ENCODE measurements around the gene KCTD16.

KCTD16 gene

GRCh38 chr5:144308906-144309670, 138.4 kb downstream of the KCTD16 start:
- no peaks in the 10 kb centered on the region for H3K27me3 ChIP-seq (ENCODE audit: insufficient read depth, low read length, poor library complexity, severe bottlenecking)
- H3K9ac ChIP-seq (ENCODE audit: low read depth, low read length, poor library complexity, severe bottlenecking) = no peak overlapping the region
- H3K9me3 ChIP-seq (ENCODE audit: insufficient read depth, low read depth, low read length) = no peaks in the 10 kb centered on the region
- H4K20me1 ChIP-seq (ENCODE audit: insufficient read depth, low read length, poor library complexity, severe bottlenecking) = no peaks in the 10 kb centered on the region
- H3K4me2 ChIP-seq (ENCODE audit: low read depth, low read length, poor library complexity, severe bottlenecking) = no peak overlapping the region
- no peak overlapping the region for H2AFZ ChIP-seq (ENCODE audit: low read length)
- H3K9me2 ChIP-seq (replicated peaks; ENCODE audit: low read depth, low read length) = no peaks in the 10 kb centered on the region
- H3F3A ChIP-seq (ENCODE audit: low read depth) = no peaks in the 10 kb centered on the region
- no peak overlapping the region for H3K4me3 ChIP-seq (ENCODE audit: low read length, poor library complexity, severe bottlenecking)
- no peak for TF ChIP-seq EZH2phosphoT487 (IDR thresholded peaks at IDR 0.05; ENCODE audit: borderline replicate concordance)
- TF ChIP-seq CTCF (conservative IDR thresholded peaks at IDR 0.05; ENCODE audit: low read length) = no peak
- H3K36me3 ChIP-seq (ENCODE audit: insufficient read depth, low read length) = no peaks in the 10 kb centered on the region
- no peaks in the 10 kb centered on the region for H3K79me2 ChIP-seq (ENCODE audit: insufficient read depth, low read length)
- H3K4me1 ChIP-seq (ENCODE audit: insufficient read depth, low read length, poor library complexity, severe bottlenecking) = no peaks in the 10 kb centered on the region

DNA sequence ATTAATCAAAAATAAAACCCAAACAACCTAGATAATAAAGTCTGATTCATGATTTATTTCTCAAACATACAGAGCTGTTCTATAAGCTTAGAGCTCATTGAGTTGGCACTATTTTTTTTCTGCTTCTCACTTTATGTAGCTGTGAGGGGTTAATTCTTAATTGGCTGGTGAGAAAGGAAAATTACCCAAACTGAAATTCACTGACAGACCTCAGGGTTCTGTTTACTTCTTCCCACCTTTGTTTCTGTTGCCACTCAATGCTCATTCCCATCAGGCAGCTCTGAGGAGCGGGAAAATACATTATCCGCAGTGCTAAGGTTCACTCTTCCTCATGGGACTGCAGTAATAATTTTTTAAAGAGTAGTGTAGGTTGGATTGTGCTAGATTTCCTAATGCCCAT, 139.9 kb downstream of the KCTD16 start:
- no peaks in the 10 kb centered on the region for H3K9me3 ChIP-seq (ENCODE audit: insufficient read depth, low read depth, low read length)
- no peaks in the 10 kb centered on the region for H3K36me3 ChIP-seq (ENCODE audit: insufficient read depth, low read length)
- no peaks in the 10 kb centered on the region for H3K9me2 ChIP-seq (replicated peaks; ENCODE audit: low read depth, low read length)
- H3K4me2 ChIP-seq (ENCODE audit: low read depth, low read length, poor library complexity, severe bottlenecking) = no peak overlapping the region
- no peak overlapping the region for H2AFZ ChIP-seq (ENCODE audit: low read length)
- no peaks in the 10 kb centered on the region for H3F3A ChIP-seq (ENCODE audit: low read depth)
- no peak overlapping the region for H3K9ac ChIP-seq (ENCODE audit: low read depth, low read length, poor library complexity, severe bottlenecking)
- H4K20me1 ChIP-seq (ENCODE audit: insufficient read depth, low read length, poor library complexity, severe bottlenecking) = no peaks in the 10 kb centered on the region
- H3K4me1 ChIP-seq (ENCODE audit: insufficient read depth, low read length, poor library complexity, severe bottlenecking) = no peaks in the 10 kb centered on the region
- no peaks in the 10 kb centered on the region for H3K27me3 ChIP-seq (ENCODE audit: insufficient read depth, low read length, poor library complexity, severe bottlenecking)
- no peak for TF ChIP-seq EZH2phosphoT487 (IDR thresholded peaks at IDR 0.05; ENCODE audit: borderline replicate concordance)
- no peak for TF ChIP-seq CTCF (conservative IDR thresholded peaks at IDR 0.05; ENCODE audit: low read length)
- no peaks in the 10 kb centered on the region for H3K79me2 ChIP-seq (ENCODE audit: insufficient read depth, low read length)
- no peak overlapping the region for H3K4me3 ChIP-seq (ENCODE audit: low read length, poor library complexity, severe bottlenecking)

GRCh38 chr5:144313147-144313726, 142.6 kb downstream of the KCTD16 start:
- no peaks in the 10 kb centered on the region for H3F3A ChIP-seq (ENCODE audit: low read depth)
- H2AFZ ChIP-seq (ENCODE audit: low read length) = no peak overlapping the region
- no peak for TF ChIP-seq CTCF (conservative IDR thresholded peaks at IDR 0.05; ENCODE audit: low read length)
- TF ChIP-seq EZH2phosphoT487 (IDR thresholded peaks at IDR 0.05; ENCODE audit: borderline replicate concordance) = no peak
- H4K20me1 ChIP-seq (ENCODE audit: insufficient read depth, low read length, poor library complexity, severe bottlenecking) = no peaks in the 10 kb centered on the region
- no peak overlapping the region for H3K4me3 ChIP-seq (ENCODE audit: low read length, poor library complexity, severe bottlenecking)
- H3K9me3 ChIP-seq (ENCODE audit: insufficient read depth, low read depth, low read length) = no peaks in the 10 kb centered on the region
- no peaks in the 10 kb centered on the region for H3K79me2 ChIP-seq (ENCODE audit: insufficient read depth, low read length)
- H3K36me3 ChIP-seq (ENCODE audit: insufficient read depth, low read length) = no peaks in the 10 kb centered on the region
- H3K4me2 ChIP-seq (ENCODE audit: low read depth, low read length, poor library complexity, severe bottlenecking) = no peak overlapping the region
- no peak overlapping the region for H3K9ac ChIP-seq (ENCODE audit: low read depth, low read length, poor library complexity, severe bottlenecking)
- H3K9me2 ChIP-seq (replicated peaks; ENCODE audit: low read depth, low read length) = no peaks in the 10 kb centered on the region
- no peaks in the 10 kb centered on the region for H3K27me3 ChIP-seq (ENCODE audit: insufficient read depth, low read length, poor library complexity, severe bottlenecking)
- no peaks in the 10 kb centered on the region for H3K4me1 ChIP-seq (ENCODE audit: insufficient read depth, low read length, poor library complexity, severe bottlenecking)

Data from Loucy (cell line).